ENCODE results near the gene BTBD17.

- TF ChIP-seq SP2 (IDR thresholded peaks at IDR 0.05; ENCODE audit: low read length) (no peak), JUN (IDR thresholded peaks at IDR 0.05; ENCODE audit: low read depth, low read length) (no peak), CTCF (IDR thresholded peaks at IDR 0.05; ENCODE audit: control extremely low read depth in 1 of 3, insufficient read depth in 1 of 3, low read depth in 1 of 3, low read length in 3 of 3) (no peak), CBX8 (IDR thresholded peaks at IDR 0.05; ENCODE audit: borderline replicate concordance, low read depth, low read length) (no peak), EZH2 (IDR thresholded peaks at IDR 0.05; ENCODE audit: low read depth, low read length, severe bottlenecking) (no peak)
These were observed 43.3 kb downstream of the BTBD17 start for GRCh38 chr17:74318391-74318790.
